Neural progenitor cell (in vitro differentiated cells): Measurements from ENCODE around the gene MARCHF5.

Experiments used
- EZH2 ChIP-seq: fragments of 200-600 bp; sonication (generic); IDR thresholded peaks from 2 replicates; pipeline ENCODE4 v1.6.1; 2017; ENCODE audit warnings: antibody characterized with exemption, mild to moderate bottlenecking, moderate library complexity
- EZH2phosphoT487 ChIP-seq: fragments of 200-600 bp; sonication (generic); IDR thresholded peaks from 2 replicates; pipeline ENCODE4 v1.6.1; 2017; ENCODE audit warnings: antibody characterized with exemption
- TF ChIP-seq, protein P1 (sequence below): fragments of 200-600 bp; sonication (generic); IDR thresholded peaks from 2 replicates; pipeline ENCODE4 v1.5.1; 2017; ENCODE audit warnings: antibody characterized with exemption, mild to moderate bottlenecking

DNA sequence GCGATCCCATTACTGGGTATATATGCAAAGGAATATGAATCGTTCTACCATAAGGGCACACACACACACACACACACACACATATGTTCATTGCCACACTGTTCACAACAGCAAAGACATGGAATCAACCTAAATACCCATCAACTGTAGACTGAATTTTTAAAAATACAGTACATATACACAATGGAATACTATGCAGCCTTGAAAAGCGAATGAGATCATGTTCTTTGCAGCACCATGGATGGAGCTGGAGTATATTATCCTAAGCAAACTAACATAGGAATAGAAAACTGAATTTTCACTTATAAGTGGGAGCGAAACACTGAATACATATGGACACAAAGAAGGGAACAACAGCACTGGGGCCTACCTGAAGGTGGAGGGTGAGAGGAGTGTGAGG is 72.5 kb downstream of the MARCHF5 start:
- TF ChIP-seq, protein P1, sequence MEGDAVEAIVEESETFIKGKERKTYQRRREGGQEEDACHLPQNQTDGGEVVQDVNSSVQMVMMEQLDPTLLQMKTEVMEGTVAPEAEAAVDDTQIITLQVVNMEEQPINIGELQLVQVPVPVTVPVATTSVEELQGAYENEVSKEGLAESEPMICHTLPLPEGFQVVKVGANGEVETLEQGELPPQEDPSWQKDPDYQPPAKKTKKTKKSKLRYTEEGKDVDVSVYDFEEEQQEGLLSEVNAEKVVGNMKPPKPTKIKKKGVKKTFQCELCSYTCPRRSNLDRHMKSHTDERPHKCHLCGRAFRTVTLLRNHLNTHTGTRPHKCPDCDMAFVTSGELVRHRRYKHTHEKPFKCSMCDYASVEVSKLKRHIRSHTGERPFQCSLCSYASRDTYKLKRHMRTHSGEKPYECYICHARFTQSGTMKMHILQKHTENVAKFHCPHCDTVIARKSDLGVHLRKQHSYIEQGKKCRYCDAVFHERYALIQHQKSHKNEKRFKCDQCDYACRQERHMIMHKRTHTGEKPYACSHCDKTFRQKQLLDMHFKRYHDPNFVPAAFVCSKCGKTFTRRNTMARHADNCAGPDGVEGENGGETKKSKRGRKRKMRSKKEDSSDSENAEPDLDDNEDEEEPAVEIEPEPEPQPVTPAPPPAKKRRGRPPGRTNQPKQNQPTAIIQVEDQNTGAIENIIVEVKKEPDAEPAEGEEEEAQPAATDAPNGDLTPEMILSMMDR: no peak
- TF ChIP-seq EZH2: no peak
- no peak for TF ChIP-seq EZH2phosphoT487
